OCI-LY1 (cell line): Measurements from ENCODE around the gene BROX.

Source experiments
- CTCF ChIP-seq: fragments of 200-600 bp; sonication (generic), shearing (Covaris generic); IDR thresholded peaks from 2 replicates; pipeline ENCODE4 v1.5.1; 2017; ENCODE audit warnings: mild to moderate bottlenecking, antibody characterized with exemption, low read length, moderate library complexity, mixed read lengths
- EZH2 ChIP-seq: fragments of 200-600 bp; sonication (generic), shearing (Covaris generic); IDR thresholded peaks from 2 replicates; pipeline ENCODE4 v1.8.0; 2017; ENCODE audit warnings: borderline replicate concordance, mixed run types, mild to moderate bottlenecking, antibody characterized with exemption, low read length, moderate library complexity, mixed read lengths

- TF ChIP-seq CTCF = no peak
- no peak for TF ChIP-seq EZH2
These were observed 15.2 kb upstream of the BROX start for GRCh38 chr1:222697203-222697602.
